Tibial nerve (tissue), 4 donors: ENCODE results near the gene LSAMP.

Experiments
- CTCF ChIP-seq, 5 experiments: fragments of 200-600 bp in 3 of 5; fragments of 450-650 bp in 2 of 5; sonication (generic) in 3 of 5; IDR thresholded peaks; one replicate each; pipeline ENCODE4 v1.5.1; 2016 to 2019; ENCODE audit warnings: antibody characterized with exemption in 5 of 5, mild to moderate bottlenecking in 3 of 5, moderate library complexity in 2 of 5
- EP300 ChIP-seq, 2 donors: sonication (generic); formaldehyde crosslinking; IDR thresholded peaks; one replicate each; pipeline ENCODE4 v1.6.1; 2017; ENCODE audit warnings: antibody characterized with exemption in 2 of 2, mild to moderate bottlenecking in 1 of 2
- POLR2A ChIP-seq, 2 donors: fragments of 450-650 bp; IDR thresholded peaks; one replicate each; pipeline ENCODE4 v1.6.1; 2017; ENCODE audit warnings: antibody characterized with exemption in 2 of 2, mild to moderate bottlenecking in 2 of 2, moderate library complexity in 2 of 2

GRCh38 chr3:116433552-116433951 lies 11.7 kb downstream of the LSAMP start:
- TF ChIP-seq CTCF (IDR thresholded peaks at IDR 0.05): no peak
- TF ChIP-seq POLR2A (IDR thresholded peaks at IDR 0.05): no peak
- no peak for TF ChIP-seq EP300 (IDR thresholded peaks at IDR 0.05)
